Nephron progenitor cell (in vitro differentiated cells): ENCODE measurements around the gene PHF8.

Experiments used
- DNase-seq: peaks from one replicate; pipeline ENCODE4 v3.0.0; 2021
- H3K27ac Mint-ChIP-seq: 2 replicates; pipeline ENCODE4 v1.8.0; 2021; ENCODE audit warnings: mild to moderate bottlenecking, moderate library complexity, mixed read lengths
- H3K27me3 Mint-ChIP-seq: 2 replicates; pipeline ENCODE4 v1.8.0; 2021; ENCODE audit warnings: mild to moderate bottlenecking, low read depth, mixed read lengths; ENCODE audit not compliant: poor library complexity
- H3K36me3 Mint-ChIP-seq: 2 replicates; pipeline ENCODE4 v1.8.0; 2021; ENCODE audit warnings: low read depth, mixed read lengths
- H3K4me1 Mint-ChIP-seq: 2 replicates; pipeline ENCODE4 v1.8.0; 2021; ENCODE audit warnings: mixed read lengths
- H3K4me3 Mint-ChIP-seq: 2 replicates; pipeline ENCODE4 v1.8.0; 2021; ENCODE audit warnings: mild to moderate bottlenecking, moderate library complexity, mixed read lengths
- H3K9me3 Mint-ChIP-seq: 2 replicates; pipeline ENCODE4 v1.8.0; 2021; ENCODE audit warnings: mild to moderate bottlenecking, moderate library complexity, mixed read lengths
- TF ChIP-seq, protein P1 (sequence below): fragments of 200-600 bp; sonication (generic); IDR thresholded peaks from 2 replicates; pipeline ENCODE4 v1.5.0; 2021; ENCODE audit warnings: antibody characterized with exemption

Gene PHF8

DNA sequence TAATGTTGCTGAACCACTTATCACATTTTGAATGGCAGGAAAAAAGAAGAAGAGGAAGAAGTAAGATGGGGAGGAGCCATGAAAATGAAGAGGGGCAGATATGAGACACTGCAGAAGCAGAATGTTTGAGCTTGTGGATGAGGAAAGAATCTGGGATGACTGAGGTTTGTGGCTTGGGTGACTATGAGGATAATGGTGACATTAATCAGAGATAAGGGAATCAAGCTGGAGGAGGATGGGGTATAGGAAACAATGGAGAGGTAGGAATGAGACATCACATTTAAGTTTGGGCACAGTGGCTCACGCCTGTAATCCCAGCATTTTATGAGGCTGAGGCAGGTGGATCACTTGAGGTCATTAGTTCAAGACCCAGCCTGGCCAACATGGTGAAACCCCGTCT, 19.1 kb upstream of the PHF8 start:
- no peaks in the 10 kb centered on the region for H3K4me1 Mint-ChIP-seq
- H3K27ac Mint-ChIP-seq, result no peak overlapping the region
- H3K27me3 Mint-ChIP-seq, result no peaks in the 10 kb centered on the region
- TF ChIP-seq, protein P1, sequence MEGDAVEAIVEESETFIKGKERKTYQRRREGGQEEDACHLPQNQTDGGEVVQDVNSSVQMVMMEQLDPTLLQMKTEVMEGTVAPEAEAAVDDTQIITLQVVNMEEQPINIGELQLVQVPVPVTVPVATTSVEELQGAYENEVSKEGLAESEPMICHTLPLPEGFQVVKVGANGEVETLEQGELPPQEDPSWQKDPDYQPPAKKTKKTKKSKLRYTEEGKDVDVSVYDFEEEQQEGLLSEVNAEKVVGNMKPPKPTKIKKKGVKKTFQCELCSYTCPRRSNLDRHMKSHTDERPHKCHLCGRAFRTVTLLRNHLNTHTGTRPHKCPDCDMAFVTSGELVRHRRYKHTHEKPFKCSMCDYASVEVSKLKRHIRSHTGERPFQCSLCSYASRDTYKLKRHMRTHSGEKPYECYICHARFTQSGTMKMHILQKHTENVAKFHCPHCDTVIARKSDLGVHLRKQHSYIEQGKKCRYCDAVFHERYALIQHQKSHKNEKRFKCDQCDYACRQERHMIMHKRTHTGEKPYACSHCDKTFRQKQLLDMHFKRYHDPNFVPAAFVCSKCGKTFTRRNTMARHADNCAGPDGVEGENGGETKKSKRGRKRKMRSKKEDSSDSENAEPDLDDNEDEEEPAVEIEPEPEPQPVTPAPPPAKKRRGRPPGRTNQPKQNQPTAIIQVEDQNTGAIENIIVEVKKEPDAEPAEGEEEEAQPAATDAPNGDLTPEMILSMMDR, result no peak
- peaks cover 59% of the 10 kb centered on the region for H3K9me3 Mint-ChIP-seq
- no peak for DNase-seq
- peaks cover 12% of the 10 kb centered on the region for H3K36me3 Mint-ChIP-seq
- H3K4me3 Mint-ChIP-seq, result no peak overlapping the region

DNA sequence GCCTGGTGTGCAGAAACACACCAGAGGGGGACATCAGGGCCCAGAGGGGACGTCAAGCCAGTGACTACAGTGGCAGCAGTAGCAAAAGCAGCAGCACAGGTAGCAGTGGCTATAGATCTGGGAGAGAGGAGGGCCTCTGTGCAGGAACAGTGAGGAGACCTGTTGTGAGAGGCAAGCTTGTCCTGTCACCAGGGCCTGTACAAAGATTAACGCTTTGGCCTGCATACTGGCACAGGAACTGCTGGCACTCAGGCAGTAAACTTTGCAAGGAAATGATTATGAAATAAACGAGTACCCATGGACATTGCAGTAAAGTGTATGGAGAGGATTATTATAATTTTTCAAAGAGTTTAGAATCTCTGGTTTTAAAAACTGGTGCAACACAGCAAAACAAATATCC, 5.5 kb upstream of the PHF8 start:
- Mint-ChIP-seq H3K27ac (no peak overlapping the region), H3K36me3 (peaks cover 18% of the 10 kb centered on the region), H3K4me1 (peaks cover 19% of the 10 kb centered on the region), H3K9me3 (peaks cover 76% of the 10 kb centered on the region), H3K4me3 (no peak overlapping the region), H3K27me3 (peaks cover 6% of the 10 kb centered on the region)
- DNase-seq, result no peak
- TF ChIP-seq, protein P1, result no peak

DNA sequence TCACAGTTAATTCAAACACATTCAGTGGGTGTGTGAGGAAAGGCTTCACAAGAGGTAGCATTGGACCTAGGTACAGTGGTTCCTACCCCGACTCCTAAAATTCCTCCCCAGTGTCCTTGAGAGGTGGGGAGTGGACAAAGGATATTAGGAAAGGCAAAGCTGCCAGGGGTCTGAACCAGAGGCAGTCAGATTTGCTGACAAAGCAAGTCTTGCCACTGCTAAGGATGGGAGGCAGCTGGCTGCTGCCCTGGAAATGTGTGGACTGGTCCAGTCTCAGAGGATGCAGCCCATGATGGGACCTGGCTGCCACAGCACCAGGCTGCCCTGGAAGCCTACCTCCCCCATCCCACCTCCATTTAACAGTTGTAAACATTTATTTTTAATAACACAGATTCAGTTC, 4.1 kb upstream of the PHF8 start:
- DNase-seq, result no peak
- peaks cover 6% of the 10 kb centered on the region for H3K27me3 Mint-ChIP-seq
- H3K27ac Mint-ChIP-seq, result no peak overlapping the region
- H3K4me3 Mint-ChIP-seq, result no peak overlapping the region
- peaks cover 19% of the 10 kb centered on the region for H3K4me1 Mint-ChIP-seq
- peaks cover 71% of the 10 kb centered on the region for H3K9me3 Mint-ChIP-seq
- H3K36me3 Mint-ChIP-seq, result peaks cover 9% of the 10 kb centered on the region
- TF ChIP-seq, protein P1, result no peak

DNA sequence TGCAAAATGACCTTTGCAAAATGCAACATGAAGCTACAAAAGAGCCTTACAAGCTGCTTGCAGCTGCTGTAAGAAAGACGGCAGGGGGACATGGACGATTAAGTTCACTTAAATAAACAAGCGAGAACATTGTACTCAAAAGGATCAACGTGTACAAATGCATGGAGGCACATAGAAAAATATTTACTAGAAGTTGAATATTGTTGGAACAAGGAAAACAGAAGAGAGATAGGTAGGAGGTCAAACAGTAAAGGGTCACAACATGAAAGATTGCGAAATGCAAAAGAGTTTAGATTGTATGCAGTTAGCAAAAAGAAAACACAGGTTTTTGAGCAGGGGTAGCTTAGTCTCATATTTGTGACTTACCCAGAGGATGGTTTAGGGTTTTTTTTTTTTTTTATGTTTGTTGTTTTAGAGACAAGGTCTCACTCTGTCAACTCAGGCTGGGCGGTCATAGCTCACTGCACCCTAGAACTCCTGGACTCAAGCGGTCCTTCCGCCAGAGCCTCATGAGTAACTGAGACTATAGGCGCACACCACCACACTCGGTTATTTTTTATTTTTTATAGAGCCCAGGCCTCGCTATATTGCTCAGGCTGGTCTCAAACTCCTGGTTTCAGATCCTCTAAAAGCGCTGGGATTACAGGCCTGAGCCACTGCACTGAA, 1.4 kb upstream of the PHF8 start:
- TF ChIP-seq, protein P1, result no peak
- H3K27me3 Mint-ChIP-seq, result peaks cover 2% of the 10 kb centered on the region
- H3K36me3 Mint-ChIP-seq, result peaks cover 2% of the 10 kb centered on the region
- H3K27ac Mint-ChIP-seq, result peak overlapping the region; percentile 99
- peaks cover 24% of the 10 kb centered on the region for H3K4me1 Mint-ChIP-seq
- peak overlapping the region; percentile 83 for H3K4me3 Mint-ChIP-seq
- DNase-seq, result no peak
- H3K9me3 Mint-ChIP-seq, result peaks cover 71% of the 10 kb centered on the region

DNA sequence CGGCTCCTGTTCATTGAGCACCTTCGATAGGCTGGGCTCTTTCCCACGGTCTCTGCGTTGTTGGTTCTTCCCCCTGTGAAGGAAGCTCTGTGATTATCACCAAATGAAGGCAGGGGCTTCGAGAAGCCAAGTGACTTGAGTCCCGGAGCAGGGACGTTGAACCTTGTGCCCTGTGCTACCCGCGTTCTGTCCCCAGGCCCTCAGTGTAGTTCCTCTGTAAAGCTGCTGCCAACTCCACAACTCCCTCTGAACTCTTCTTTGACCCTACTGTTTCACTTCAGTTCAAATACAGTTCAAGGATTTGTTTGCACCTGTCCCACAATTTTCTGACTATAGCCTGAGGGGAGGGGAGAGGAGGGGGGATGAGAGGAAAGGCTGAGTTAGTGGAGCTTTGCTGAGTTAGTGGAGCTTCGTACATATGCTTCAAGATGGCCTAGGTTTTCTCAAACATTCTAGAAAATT, 635 bp upstream of the PHF8 start:
- no peak for DNase-seq
- Mint-ChIP-seq H3K4me3 (peak overlapping the region; percentile 83), H3K27ac (peak overlapping the region; percentile 99), H3K4me1 (peaks cover 28% of the 10 kb centered on the region), H3K9me3 (peaks cover 71% of the 10 kb centered on the region), H3K27me3 (peaks cover 2% of the 10 kb centered on the region), H3K36me3 (peaks cover 8% of the 10 kb centered on the region)
- TF ChIP-seq, protein P1, result no peak

DNA sequence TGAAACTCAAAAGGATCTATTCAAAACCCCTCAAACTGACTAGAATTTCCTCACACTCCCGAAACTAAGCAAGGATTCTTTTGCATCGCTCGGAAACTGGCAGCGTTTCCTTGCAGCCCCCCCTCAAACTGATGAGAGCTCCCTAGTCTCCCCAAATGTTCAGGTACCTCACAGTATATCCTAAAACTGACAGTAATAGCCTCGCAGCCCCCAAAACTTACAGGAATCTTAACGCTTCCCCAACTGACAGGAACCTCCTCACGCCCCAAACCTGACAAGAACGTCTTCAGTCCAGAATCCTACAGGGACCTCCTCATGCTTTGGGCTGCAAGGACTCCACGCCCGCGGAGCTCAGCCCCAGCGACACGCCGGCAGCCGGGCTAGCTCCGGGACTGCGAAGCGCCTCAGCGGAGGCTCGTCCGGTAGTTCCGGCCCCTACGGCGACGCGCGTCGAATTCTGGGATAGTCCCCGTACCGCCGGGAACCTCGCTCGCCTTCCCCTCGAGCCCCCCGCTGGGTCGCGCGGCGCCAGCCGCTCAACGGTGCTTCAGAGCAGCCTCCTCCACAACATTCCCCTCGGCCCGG, 640 bp downstream of the PHF8 start:
- peaks cover 2% of the 10 kb centered on the region for H3K27me3 Mint-ChIP-seq
- DNase-seq, result peak; percentile 52
- peaks cover 23% of the 10 kb centered on the region for H3K4me1 Mint-ChIP-seq
- H3K9me3 Mint-ChIP-seq, result peaks cover 59% of the 10 kb centered on the region
- peak overlapping the region; percentile 100 for H3K27ac Mint-ChIP-seq
- TF ChIP-seq, protein P1, result no peak
- H3K36me3 Mint-ChIP-seq, result peaks cover 8% of the 10 kb centered on the region
- peak overlapping the region; percentile 98 for H3K4me3 Mint-ChIP-seq
